Large intestine (tissue), 12 donors: ENCODE results near the gene RRAGB. TPM values are rescaled to one million over a fixed set of nuclear protein-coding genes. Genes with fewer than 3 reads are reported as not detected.
A peak's percentile ranks its signal among the peaks of the same experiment; 100 is the strongest.
"Not testable (repeated sequence)": the region's sequence is repeated elsewhere in the genome, so short reads cannot be mapped to it uniquely, and the experiment has no call there.

Experiments
- DNase-seq, 2 donors: peaks; one replicate each; pipeline versions ENCODE4 v3.0.0 to v3.0.0-alpha.2; 2013
- H3K27ac ChIP-seq: one replicate; pipeline ENCODE4 v1.5.1; 2013; ENCODE audit warnings: low read length
- H3K27me3 ChIP-seq: 2 replicates; pipeline ENCODE4 v1.6.1; 2013; ENCODE audit warnings: low read length; ENCODE audit not compliant: control insufficient read depth, insufficient read depth
- H3K36me3 ChIP-seq: 2 replicates; pipeline ENCODE4 v1.6.1; 2013; ENCODE audit warnings: low read length; ENCODE audit not compliant: control insufficient read depth, insufficient read depth
- H3K4me1 ChIP-seq: one replicate; pipeline ENCODE4 v1.6.1; 2013; ENCODE audit warnings: low read length; ENCODE audit not compliant: control insufficient read depth, insufficient read depth
- H3K4me3 ChIP-seq: one replicate; pipeline ENCODE4 v1.5.1; 2013; ENCODE audit warnings: low read length
- H3K9me3 ChIP-seq: one replicate; pipeline ENCODE4 v1.6.1; 2013; ENCODE audit warnings: mild to moderate bottlenecking, low read depth, low read length, moderate library complexity; ENCODE audit not compliant: control insufficient read depth
- WGBS: methylation state at CpG from one replicate; pipeline ENCODE4 v1.1.5; 2013; ENCODE audit warnings: low lambda C conversion rate; ENCODE audit not compliant: insufficient coverage; 5-methylcytosine and 5-hydroxymethylcytosine counted together
- long read RNA-seq, 11 donors: transcript quantifications; one replicate each; lab custom pipeline, GENCODE V29; 2026
- polyA plus RNA-seq: library from polyadenylated mRNA; unstranded; fragments of 120-200 nt; gene quantifications from one replicate; pipeline ENCODE4 v1.2.1, GENCODE V29; 2013

Gene RRAGB
- 28.5 TPM for polyA plus RNA-seq
- long read RNA-seq, donor 1, partial matches to known transcripts = 0 of 3 reads
- long read RNA-seq, donor 1, other reads (novel, unspliced or antisense) = 0 of 3 reads
- long read RNA-seq, donor 2, partial matches to known transcripts = 0 of 3 reads
- long read RNA-seq, donor 2, other reads (novel, unspliced or antisense) = 0 of 3 reads
- long read RNA-seq, donor 3, transcript RRAGB-202 (10 exons, 2,061 nt) = major isoform, 6 of 8 reads
- long read RNA-seq, donor 3, partial matches to known transcripts = 0 of 8 reads
- long read RNA-seq, donor 3, other reads (novel, unspliced or antisense) = 0 of 8 reads
- long read RNA-seq, donor 4 = 0 reads
- long read RNA-seq, donor 5, transcript RRAGB-202 (10 exons, 2,061 nt) = major isoform, 7 of 11 reads
- long read RNA-seq, donor 5, partial matches to known transcripts = 0 of 11 reads
- long read RNA-seq, donor 5, other reads (novel, unspliced or antisense) = 0 of 11 reads
- long read RNA-seq, donor 6, partial matches to known transcripts = 0 of 4 reads
- long read RNA-seq, donor 6, other reads (novel, unspliced or antisense) = 0 of 4 reads
- long read RNA-seq, donor 7, partial matches to known transcripts = 0 of 2 reads
- long read RNA-seq, donor 7, other reads (novel, unspliced or antisense) = 0 of 2 reads
- long read RNA-seq, donor 8, partial matches to known transcripts = 0 of 6 reads
- long read RNA-seq, donor 8, other reads (novel, unspliced or antisense) = 0 of 6 reads
- long read RNA-seq, donor 9, transcript RRAGB-202 (10 exons, 2,061 nt) = major isoform, 6 of 6 reads
- long read RNA-seq, donor 9, partial matches to known transcripts = 0 of 6 reads
- long read RNA-seq, donor 9, other reads (novel, unspliced or antisense) = 0 of 6 reads
- long read RNA-seq, donor 10, partial matches to known transcripts = 0 of 4 reads
- long read RNA-seq, donor 10, other reads (novel, unspliced or antisense) = 0 of 4 reads
- long read RNA-seq, donor 11, partial matches to known transcripts = 0 of 4 reads
- long read RNA-seq, donor 11, other reads (novel, unspliced or antisense) = 0 of 4 reads

DNA sequence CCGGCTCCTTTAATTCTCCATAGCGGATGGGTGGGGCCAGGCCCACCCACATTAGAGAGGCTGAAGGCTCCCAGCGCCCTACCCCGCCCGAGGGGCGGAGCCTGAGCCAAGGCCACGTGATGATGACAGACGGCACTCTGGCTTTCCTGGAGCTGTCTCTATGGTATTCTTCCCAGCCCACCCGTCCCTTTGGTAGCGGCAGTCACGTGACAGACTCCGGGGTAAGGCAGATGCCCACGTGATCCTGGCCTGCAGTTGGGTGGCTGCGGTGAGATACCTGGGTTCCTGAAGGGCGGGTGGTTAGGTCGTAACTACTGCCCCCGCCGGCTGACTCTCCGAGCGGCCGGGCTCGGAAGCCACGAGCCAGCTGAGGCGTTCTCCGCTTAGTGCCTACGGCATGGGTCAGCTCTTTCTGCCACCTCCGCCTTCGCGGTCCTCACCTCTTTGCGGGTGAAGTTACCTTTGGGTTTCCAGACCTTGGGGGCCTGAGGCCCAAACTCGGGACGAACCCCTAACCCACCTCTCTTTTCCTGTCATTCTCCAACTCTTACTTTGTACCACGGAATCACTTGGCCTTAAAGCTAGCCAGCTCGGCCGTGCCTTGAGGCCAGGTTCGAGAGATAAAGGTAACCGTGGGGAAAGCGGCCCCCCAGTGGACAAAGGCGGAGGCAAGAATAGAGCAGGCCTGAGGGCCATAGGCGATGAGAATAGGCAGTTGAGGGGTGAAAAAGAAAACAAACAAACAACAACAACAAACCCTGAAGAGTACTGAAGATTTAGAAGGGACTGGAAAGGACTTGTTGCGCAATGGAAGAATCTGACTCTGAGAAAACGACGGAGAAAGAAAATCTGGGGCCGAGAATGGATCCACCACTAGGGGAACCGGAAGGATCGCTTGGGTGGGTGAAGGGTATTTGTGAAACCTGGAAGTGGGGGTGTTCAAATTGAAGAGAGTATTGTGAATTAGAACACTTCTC, at the start of gene RRAGB:
Gene RRAGB, plus strand, starts transcription at position 229 of the 977 bp plus-strand sequence. Its CDS starts 579 bp downstream, at position 808.
- DNase-seq = peak; percentile 93 to 96
- Histone ChIP-seq H3K27me3 (no peaks in the 10 kb centered on the region), H3K4me1 (no peaks in the 10 kb centered on the region), H3K36me3 (peaks cover 14% of the 10 kb centered on the region), H3K4me3 (peak within 1 kb of the TSS; percentile 60), H3K27ac (peak within 1 kb of the TSS; percentile 88), H3K9me3 (no peaks in the 10 kb centered on the region)
- 0% methylated on average over 5 of the region's 46 CpGs for WGBS

DNA sequence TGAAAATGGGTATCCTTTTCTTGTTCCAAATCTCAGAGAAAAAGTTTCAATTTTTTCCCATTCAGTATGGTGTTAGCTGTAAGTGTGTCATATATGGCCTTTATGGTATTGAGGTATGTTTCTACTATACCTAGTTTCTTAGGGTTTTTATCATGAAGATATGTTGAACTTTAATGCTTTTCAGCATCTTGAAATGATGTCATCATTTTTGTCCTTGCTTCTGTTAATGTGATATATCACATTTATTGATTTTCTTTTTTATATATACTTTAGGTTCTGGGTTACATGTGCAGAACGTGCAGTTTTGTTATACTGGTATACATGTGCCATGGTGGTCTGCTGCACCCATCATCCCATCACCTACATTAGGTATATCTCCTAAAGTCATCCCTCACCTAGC, 49.5 kb upstream of the RRAGB start:
- no peaks in the 10 kb centered on the region for H3K36me3 ChIP-seq
- no peaks in the 10 kb centered on the region for H3K4me1 ChIP-seq
- H3K9me3 ChIP-seq = no peaks in the 10 kb centered on the region
- H3K27ac ChIP-seq = no peak overlapping the region
- no peak overlapping the region for H3K4me3 ChIP-seq
- H3K27me3 ChIP-seq = no peaks in the 10 kb centered on the region
- WGBS = no CpG with 5 or more reads among the region's 1 CpG
- no peak for DNase-seq

- H3K9me3 ChIP-seq, H3K4me3 ChIP-seq, DNase-seq, H3K4me1 ChIP-seq, H3K27ac ChIP-seq, H3K36me3 ChIP-seq, H3K27me3 ChIP-seq: not testable (repeated sequence)
- WGBS = no CpG with 5 or more reads among the region's 10 CpGs
Observed at GRCh38 chrX:55688579-55688978, 29.0 kb upstream of the RRAGB start.

DNA sequence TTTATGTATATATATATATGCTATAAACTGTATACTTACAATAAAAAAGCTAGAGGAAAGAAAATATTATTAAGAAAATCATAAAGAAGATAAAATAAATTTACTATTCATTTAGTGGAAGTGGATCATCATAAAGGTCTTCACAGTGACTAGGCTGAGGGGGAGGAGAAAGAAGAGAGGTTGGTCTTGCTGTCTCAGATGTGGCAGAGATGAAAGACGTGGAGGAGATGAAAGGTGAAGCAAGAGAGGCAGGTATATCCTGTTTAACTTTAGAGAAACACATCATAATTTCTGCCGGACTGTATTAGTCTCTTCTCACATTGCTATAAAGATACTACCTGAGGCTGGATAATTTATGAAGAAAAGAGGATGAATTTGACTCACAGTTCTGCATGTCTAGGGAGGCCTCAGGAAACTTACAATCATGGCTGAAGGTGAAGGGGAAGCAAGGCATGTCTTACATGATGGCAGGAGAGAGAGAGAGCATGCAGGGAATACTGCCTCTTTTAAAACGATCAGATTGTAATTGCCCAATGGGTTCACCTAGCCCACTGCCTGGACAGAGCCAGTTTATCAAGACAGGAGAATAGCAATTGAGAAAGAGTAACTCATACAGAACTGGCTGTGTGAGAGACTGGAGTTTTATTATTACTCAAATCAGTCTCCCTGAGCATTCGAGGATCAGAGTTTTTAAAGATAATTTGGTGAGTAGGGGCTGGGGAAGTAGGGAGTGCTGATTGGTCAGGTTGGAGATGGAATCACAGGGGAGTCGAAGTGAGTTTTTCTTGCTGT, 22.1 kb upstream of the RRAGB start:
- no peaks in the 10 kb centered on the region for H3K4me1 ChIP-seq
- no peaks in the 10 kb centered on the region for H3K36me3 ChIP-seq
- no peak for DNase-seq
- H3K4me3 ChIP-seq = no peak overlapping the region
- no CpG with 5 or more reads among the region's 5 CpGs for WGBS
- no peak overlapping the region for H3K27ac ChIP-seq
- no peaks in the 10 kb centered on the region for H3K9me3 ChIP-seq
- no peaks in the 10 kb centered on the region for H3K27me3 ChIP-seq

- WGBS = no CpG with 5 or more reads among the region's 1 CpG
- Histone ChIP-seq H3K4me3 (no peak overlapping the region), H3K4me1 (no peaks in the 10 kb centered on the region), H3K27ac (no peak overlapping the region), H3K9me3 (no peaks in the 10 kb centered on the region), H3K36me3 (no peaks in the 10 kb centered on the region), H3K27me3 (no peaks in the 10 kb centered on the region)
- no peak for DNase-seq
Observed at GRCh38 chrX:55697381-55697780, 20.2 kb upstream of the RRAGB start.

- Histone ChIP-seq H3K27me3 (no peaks in the 10 kb centered on the region), H3K4me1 (no peaks in the 10 kb centered on the region), H3K4me3 (no peak overlapping the region), H3K27ac (no peak overlapping the region), H3K9me3 (no peaks in the 10 kb centered on the region), H3K36me3 (no peaks in the 10 kb centered on the region)
- no CpG with 5 or more reads among the region's 5 CpGs for WGBS
- no peak for DNase-seq
Observed at GRCh38 chrX:55702671-55703070, 14.9 kb upstream of the RRAGB start.

GRCh38 chrX:55703436-55703835, 14.1 kb upstream of the RRAGB start:
- not testable (repeated sequence) for H3K36me3 ChIP-seq, H3K9me3 ChIP-seq, H3K4me1 ChIP-seq, DNase-seq, H3K27me3 ChIP-seq, H3K4me3 ChIP-seq, H3K27ac ChIP-seq
- 100% methylated on average over 1 of the region's 2 CpGs for WGBS

- H3K36me3 ChIP-seq = not testable (repeated sequence)
- no CpG with 5 or more reads among the region's 5 CpGs for WGBS
Observed at GRCh38 chrX:55705066-55705465, 12.5 kb upstream of the RRAGB start.

GRCh38 chrX:55709735-55710134, 7.8 kb upstream of the RRAGB start:
- Histone ChIP-seq H3K27me3 (no peaks in the 10 kb centered on the region), H3K4me3 (no peak overlapping the region), H3K9me3 (no peaks in the 10 kb centered on the region), H3K27ac (no peak overlapping the region), H3K4me1 (no peaks in the 10 kb centered on the region), H3K36me3 (no peaks in the 10 kb centered on the region)
- DNase-seq = no peak
- WGBS = no CpG with 5 or more reads among the region's 1 CpG

More at GRCh38 chrX:55705066-55705465, 12.5 kb upstream of the RRAGB start:
- not testable (repeated sequence) for H3K4me3 ChIP-seq, H3K4me1 ChIP-seq, H3K9me3 ChIP-seq, DNase-seq, H3K27ac ChIP-seq, H3K27me3 ChIP-seq
